ENCODE data around the gene SH3PXD2B.

The SH3PXD2B gene

GRCh38 chr5:172452398-172453205 is 1.7 kb downstream of the SH3PXD2B start:
- no peak for DNase-seq

- no peak for DNase-seq
These were observed 2.5 kb downstream of the SH3PXD2B start for GRCh38 chr5:172451771-172452197.

DNA sequence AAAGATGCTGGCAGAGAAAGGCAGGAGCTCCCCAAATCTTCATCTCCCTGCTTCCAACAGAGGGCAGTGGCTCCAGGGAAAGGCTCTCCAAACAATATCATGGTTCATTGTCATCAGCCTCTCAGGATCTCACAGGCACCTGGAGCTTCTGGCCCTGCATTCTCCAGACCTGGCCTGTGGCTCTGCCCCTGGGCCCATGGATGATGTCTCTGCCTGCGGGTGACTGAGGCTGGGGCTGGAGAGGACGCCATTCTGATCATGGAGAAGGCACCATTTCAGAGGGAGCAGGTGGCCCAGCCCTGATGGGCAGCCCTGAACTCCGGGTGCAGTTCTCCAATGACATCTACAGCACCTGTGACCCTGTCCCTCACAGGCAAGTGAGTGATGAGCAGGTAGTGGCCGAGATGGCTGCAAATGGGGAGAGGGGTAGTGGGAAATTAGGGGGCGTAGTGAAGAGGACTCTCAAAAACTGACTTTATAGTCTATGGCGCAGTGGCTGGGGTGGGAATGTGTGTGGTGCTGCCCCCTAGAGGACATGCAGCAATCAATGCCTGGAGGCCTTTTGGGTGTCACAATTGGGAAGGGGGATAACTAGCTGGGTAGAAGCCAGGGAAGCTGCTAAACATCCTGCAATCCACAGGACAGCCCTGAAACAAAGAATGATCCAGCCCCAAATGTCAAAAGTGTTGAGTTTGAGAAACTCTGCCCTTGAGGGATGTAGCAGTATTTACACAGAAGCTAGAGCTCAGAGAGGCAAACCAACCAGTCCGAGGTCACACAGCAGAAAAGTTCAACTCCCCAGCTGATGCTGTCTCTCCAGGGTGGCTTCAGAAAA is 3.2 kb downstream of the SH3PXD2B start:
- no peak for DNase-seq

- no peak for DNase-seq
These were observed 3.9 kb downstream of the SH3PXD2B start for GRCh38 chr5:172450453-172450852.

- DNase-seq, result no peak
These were observed 5.3 kb downstream of the SH3PXD2B start for GRCh38 chr5:172448999-172449398.

DNA sequence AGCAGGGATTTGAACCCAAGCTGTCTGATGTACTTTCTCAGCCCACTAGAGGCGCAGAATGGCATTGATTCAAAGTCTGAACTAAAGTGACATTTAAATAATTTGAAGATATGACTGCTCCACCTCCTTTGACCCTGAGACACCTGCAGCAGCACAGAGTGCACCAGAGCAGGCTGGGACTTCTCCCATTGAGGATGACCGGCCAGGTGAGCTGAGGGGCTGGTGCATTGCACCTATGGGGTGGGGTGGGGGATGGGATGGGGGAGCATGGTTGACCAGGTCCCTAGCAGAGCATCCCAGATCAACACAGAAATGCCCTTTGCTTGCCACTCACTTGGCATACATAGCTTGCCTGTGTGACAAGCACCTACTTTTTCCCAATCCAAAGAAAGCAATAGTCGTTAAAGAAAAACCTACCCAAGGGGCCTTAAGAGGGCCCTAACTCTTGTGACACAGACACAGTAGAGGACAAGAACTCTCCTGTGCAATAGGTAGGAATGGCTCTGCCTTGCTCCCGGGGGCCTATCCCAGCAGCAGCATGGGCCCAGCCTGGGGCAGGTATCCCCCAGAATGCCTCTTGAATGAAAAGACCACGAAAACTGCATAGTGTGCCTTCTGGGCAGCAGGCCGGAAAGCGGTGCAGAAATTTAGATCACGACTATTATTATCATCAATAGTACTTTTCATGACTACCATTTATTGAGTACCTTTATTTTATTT is 6.5 kb downstream of the SH3PXD2B start:
- no peak for DNase-seq

DNA sequence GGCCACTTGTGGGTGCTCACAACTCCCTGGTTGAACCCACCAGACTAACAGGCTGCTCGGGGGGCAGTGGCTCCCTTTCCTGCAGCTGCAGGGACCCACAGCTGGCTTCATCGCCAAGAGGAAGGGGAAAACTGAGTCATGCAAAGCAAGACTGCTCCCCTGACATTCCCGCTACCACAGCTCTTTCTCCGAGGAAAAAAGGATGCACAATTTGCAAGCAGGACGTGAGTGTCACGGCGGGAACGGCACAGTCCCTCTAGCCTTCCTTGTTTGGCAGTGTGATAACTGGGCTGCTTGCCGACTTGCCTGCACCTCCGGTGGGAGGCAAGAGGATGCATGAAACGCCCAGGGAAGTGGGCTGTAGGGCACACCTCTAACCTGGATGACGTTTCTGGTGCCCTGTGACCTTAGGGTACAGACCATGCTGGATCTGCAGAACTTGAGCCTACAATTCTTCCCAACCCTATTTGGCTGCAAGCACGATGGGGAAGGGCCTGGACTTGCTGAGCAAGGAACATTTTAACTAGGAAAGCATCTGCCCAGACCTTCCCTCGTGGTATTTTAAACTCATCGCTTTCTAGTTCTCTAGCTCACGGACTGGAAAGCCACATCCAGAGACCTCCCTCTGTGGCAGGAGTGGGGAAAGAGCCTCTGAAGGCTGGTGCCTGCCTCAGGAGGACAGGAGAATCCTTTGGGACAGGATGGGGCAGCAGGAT is 7.8 kb downstream of the SH3PXD2B start:
- no peak for DNase-seq

- DNase-seq, result no peak
These were observed 8.5 kb downstream of the SH3PXD2B start for GRCh38 chr5:172445866-172446265.

- DNase-seq, result no peak
These were observed 9.5 kb downstream of the SH3PXD2B start for GRCh38 chr5:172444626-172445365.

- DNase-seq, result no peak
These were observed 10.2 kb downstream of the SH3PXD2B start for GRCh38 chr5:172444110-172444510.

- DNase-seq, result no peak
These were observed 10.8 kb downstream of the SH3PXD2B start for GRCh38 chr5:172443441-172444109.

GRCh38 chr5:172442592-172442991 is 11.7 kb downstream of the SH3PXD2B start:
- no peak for DNase-seq

- DNase-seq, result no peak
These were observed 13.0 kb downstream of the SH3PXD2B start for GRCh38 chr5:172441262-172441751.

- DNase-seq, result no peak
These were observed 13.8 kb downstream of the SH3PXD2B start for GRCh38 chr5:172440486-172440885.

DNA sequence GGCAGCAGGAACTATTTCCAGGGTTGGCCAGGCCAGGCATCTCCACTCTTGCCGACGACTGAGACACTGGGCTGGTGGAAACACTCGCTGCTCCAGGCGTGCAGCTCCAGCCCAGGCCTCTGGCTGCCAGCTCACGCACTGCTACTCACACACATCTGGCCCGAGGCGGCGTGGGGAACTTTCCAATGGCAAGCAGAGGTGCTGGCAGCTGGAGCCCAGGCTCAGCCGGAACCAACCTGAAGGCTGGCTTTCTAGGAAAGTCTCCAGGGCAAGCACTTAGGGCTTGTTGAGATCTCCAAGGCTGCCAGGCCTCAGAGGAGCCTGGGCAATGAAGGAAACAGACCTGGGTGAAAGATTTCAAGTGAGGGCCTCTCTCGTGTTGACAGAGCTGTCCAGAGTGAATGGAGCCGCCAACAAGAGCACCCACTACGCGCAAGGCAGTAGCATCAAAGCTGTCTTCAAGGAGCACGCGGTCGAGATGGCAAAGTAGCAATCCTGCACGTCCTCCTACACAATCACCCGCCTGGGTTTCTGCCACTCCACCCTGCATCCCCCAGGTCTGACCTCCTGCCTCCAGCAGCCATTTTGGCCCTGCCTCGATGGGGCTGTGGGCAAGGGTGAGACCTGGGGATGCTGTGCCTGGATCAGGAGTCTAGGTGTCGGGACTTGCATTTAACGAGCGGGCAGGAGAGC is 14.4 kb downstream of the SH3PXD2B start:
- no peak for DNase-seq

- DNase-seq, result no peak
These were observed 16.0 kb downstream of the SH3PXD2B start for GRCh38 chr5:172438319-172438668.

DNA sequence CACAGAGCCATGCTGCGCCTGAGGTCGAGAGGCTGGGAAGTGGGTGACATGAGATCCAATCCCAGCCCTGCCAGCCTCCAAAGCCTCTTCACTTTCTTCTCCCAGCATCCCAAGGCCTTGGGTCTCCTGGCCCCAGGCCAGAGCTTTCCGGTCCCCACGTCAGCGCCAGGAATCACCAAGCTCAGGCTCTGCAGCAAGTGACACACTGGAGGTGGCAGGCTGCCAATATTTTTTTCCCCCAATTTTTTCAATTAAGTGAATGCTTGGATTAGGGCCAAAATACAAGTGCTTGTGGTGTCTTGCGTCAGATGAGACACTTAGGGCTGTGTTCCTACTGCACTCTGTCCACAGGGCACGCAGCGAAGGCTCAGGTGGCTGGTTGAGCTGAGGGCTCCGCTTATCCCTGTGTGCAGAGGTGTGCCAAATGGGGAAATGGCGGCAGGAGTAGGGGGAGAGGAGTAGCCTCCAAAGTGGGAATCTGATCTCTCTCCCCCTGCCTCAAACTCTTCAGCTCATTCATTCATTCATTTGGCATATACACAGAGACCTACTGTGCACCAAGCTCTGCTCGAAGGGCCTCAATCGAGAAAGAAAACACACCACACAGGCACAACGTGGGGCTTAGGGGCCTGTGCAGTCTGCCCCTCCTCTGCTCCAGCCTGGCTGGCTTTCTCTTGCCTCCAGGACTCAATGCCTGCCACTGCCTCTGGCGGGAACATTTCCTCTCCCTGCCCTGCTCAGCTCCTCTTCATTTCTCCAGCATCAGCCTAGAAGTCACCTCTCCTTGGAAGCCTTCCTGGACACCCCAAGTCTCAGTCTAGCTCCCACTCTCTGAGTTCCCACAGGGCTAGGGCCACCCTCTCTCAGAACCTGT is 16.6 kb downstream of the SH3PXD2B start:
- DNase-seq, result no peak

DNA sequence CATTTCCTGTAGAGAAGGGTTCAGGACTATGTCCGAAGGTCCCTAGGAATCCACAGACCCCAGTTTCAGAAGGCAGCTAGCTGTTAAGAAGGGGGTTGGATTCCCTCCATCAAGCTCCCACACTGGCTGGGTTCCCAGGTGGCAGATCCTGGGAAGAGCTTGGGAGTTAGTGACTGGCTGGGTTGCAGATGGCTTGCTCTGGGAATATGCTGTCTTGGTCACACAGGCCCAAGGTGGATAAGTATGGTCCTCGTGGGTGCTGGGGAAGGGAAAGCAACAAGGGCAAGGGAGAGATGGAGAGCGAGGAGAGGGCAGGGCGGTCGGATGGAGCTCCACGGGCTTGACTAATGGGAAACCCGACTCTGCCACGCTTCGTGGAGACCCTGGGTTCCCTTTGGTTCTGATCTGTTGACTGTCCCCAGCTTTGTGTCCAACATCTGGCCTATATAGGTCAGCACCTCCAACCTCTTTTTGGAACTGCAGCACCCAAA is 17.4 kb downstream of the SH3PXD2B start:
- no peak for DNase-seq
